ENCODE results near the gene KRTAP9-2. TPM values are rescaled to one million over a fixed set of nuclear protein-coding genes. Genes with fewer than 3 reads are reported as not detected.
"Not testable (repeated sequence)": the region's sequence is repeated elsewhere in the genome, so short reads cannot be mapped to it uniquely, and the experiment has no call there.

Gene KRTAP9-2
- total and polyA plus RNA-seq, 7 donors: not detected

GRCh38 chr17:41251261-41251660 lies 24.8 kb downstream of the KRTAP9-2 start:
- H3K4me3 ChIP-seq: no peak overlapping the region
- no peak for DNase-seq
- no peak overlapping the region for H3K27ac ChIP-seq
- intact Hi-C loops (cut with DNase I): no loop called here
- no peaks in the 10 kb centered on the region for H3K4me1 ChIP-seq
- 90 to 92% (median 91%) methylated on average over 1 of the region's 1 CpG for WGBS, 3 donors
- H3K36me3 ChIP-seq (ENCODE audit: insufficient read depth in 1 of 2, low read depth in 1 of 2): no peaks in the 10 kb centered on the region
- no peaks in the 10 kb centered on the region for H3K9me3 ChIP-seq
- TF ChIP-seq CTCF (IDR thresholded peaks at IDR 0.05): no peak
- H3K27me3 ChIP-seq (ENCODE audit: insufficient read depth in 3 of 3, low read length in 2 of 3): peaks cover 2 to 31% (median 6%) of the 10 kb centered on the region in 3 donors
- ATAC-seq: no peak

GRCh38 chr17:41254861-41255260 lies 28.4 kb downstream of the KRTAP9-2 start:
- TF ChIP-seq CTCF (IDR thresholded peaks at IDR 0.05): no peak
- 0 to 50% (median 42%) methylated on average over 1 of the region's 1 CpG for WGBS, 3 donors
- Histone ChIP-seq H3K27me3 (ENCODE audit: insufficient read depth in 3 of 3, low read length in 2 of 3) (peaks cover 2 to 48% (median 11%) of the 10 kb centered on the region in 3 donors), H3K4me3 (no peak overlapping the region), H3K9me3 (no peaks in the 10 kb centered on the region), H3K36me3 (ENCODE audit: insufficient read depth in 1 of 2, low read depth in 1 of 2) (no peaks in the 10 kb centered on the region), H3K4me1 (no peaks in the 10 kb centered on the region), H3K27ac (no peak overlapping the region)
- DNase-seq: no peak
- no peak for ATAC-seq
- intact Hi-C loops (cut with DNase I): no loop called here

GRCh38 chr17:41255381-41256290 lies 29.2 kb downstream of the KRTAP9-2 start, which contains the start of gene KRTAP9-9:
Gene KRTAP9-9, plus strand, starts transcription at chr17:41255384.
- H3K36me3 ChIP-seq (ENCODE audit: insufficient read depth in 1 of 2, low read depth in 1 of 2); H3K9me3 ChIP-seq; H3K4me3 ChIP-seq; DNase-seq; intact Hi-C loops (cut with DNase I); ATAC-seq; H3K27ac ChIP-seq; H3K4me1 ChIP-seq: not testable (repeated sequence)
- WGBS, 3 donors: 47 to 54% (median 52%) methylated on average over 4 to 5 of the region's 5 CpGs
- H3K27me3 ChIP-seq (ENCODE audit: insufficient read depth in 3 of 3, low read length in 2 of 3): peaks cover 2 to 54% (median 11%) of the 10 kb centered on the region in 3 donors

GRCh38 chr17:41256291-41256685 lies 29.8 kb downstream of the KRTAP9-2 start:
- ATAC-seq (no peak), DNase-seq (no peak)
- Histone ChIP-seq H3K27ac (no peak overlapping the region), H3K4me3 (no peak overlapping the region), H3K4me1 (no peaks in the 10 kb centered on the region), H3K9me3 (no peaks in the 10 kb centered on the region), H3K36me3 (ENCODE audit: insufficient read depth in 1 of 2, low read depth in 1 of 2) (no peaks in the 10 kb centered on the region), H3K27me3 (ENCODE audit: insufficient read depth in 3 of 3, low read length in 2 of 3) (peaks cover 2 to 51% (median 11%) of the 10 kb centered on the region in 3 donors)
- intact Hi-C loops (cut with DNase I): no loop called here
- 95 to 97% (median 97%) methylated on average over 1 of the region's 1 CpG for WGBS, 3 donors
- TF ChIP-seq CTCF (IDR thresholded peaks at IDR 0.05): no peak

- H3K4me1 ChIP-seq: no peaks in the 10 kb centered on the region
- H3K27ac ChIP-seq: no peak overlapping the region
- no peak for TF ChIP-seq CTCF (IDR thresholded peaks at IDR 0.05)
- H3K27me3 ChIP-seq (ENCODE audit: insufficient read depth in 3 of 3, low read length in 2 of 3): peaks cover 0 to 43% (median 7%) of the 10 kb centered on the region in 3 donors
- intact Hi-C loops (cut with DNase I): no loop called here
- no peaks in the 10 kb centered on the region for H3K9me3 ChIP-seq
- ATAC-seq (no peak), DNase-seq (no peak)
- H3K4me3 ChIP-seq: no peak overlapping the region
- no peaks in the 10 kb centered on the region for H3K36me3 ChIP-seq (ENCODE audit: insufficient read depth in 1 of 2, low read depth in 1 of 2)
Observed at GRCh38 chr17:41258406-41258805, 32.0 kb downstream of the KRTAP9-2 start.
